Measurements from ENCODE around the gene EXOC4. TPM values are rescaled to one million over a fixed set of nuclear protein-coding genes. Genes with fewer than 3 reads are reported as not detected.

The EXOC4 gene
- total and polyA plus RNA-seq, 7 donors: 16.4 to 76.7 (median 50.7) TPM

DNA sequence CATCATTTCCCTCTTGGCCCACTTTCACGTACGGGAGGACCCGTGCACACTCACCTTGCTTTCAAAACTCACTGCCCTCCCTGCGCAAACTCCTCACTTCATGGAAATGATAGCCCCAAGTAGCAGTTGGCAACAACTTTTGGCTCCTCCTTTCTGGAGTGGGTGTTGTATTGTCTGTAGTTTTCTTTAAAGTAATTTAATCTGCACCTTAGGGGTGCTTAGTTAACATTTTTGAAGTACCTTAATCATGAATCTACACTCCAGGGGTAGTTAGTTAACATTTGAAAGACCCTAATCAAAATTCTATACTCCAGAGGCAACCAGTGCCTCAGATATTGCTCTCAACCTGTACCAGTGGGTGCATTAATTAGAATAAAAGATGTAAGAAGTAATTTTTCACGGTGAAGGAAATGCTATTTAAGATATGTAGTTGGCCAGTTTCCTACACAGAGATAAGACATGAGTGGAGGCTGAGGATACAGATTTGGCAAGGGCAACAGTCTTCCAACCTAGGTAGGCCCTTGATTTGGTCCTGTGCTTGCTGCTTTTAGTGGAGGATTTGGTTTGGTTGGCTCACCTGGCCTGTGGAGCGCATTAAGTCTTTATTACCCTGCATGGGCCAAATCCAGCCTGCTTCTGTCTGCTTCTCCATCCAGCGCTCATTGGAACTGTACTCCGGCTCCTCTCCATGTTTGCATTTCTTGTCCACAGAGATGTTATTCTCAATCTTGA is 93.0 kb downstream of the EXOC4 start:
- WGBS, 2 donors: 80 to 81% methylated on average over 8 of the region's 8 CpGs
- H3K4me1 ChIP-seq: peaks cover 0 to 13% (median 2%) of the 10 kb centered on the region in 4 donors
- H3K36me3 ChIP-seq: no peaks in the 10 kb centered on the region
- intact Hi-C loops (cut with DNase I): no loop called here
- no peak overlapping the region for H3K4me3 ChIP-seq
- DNase-seq: no peak
- peaks cover 0 to 4% (median 0%) of the 10 kb centered on the region in 4 donors for H3K9me3 ChIP-seq
- H3K27ac ChIP-seq: no peak overlapping the region
- no peaks in the 10 kb centered on the region for H3K27me3 ChIP-seq
- TF ChIP-seq POLR2A (IDR thresholded peaks at IDR 0.05) (no peak), EP300 (IDR thresholded peaks at IDR 0.05) (no peak), POLR2AphosphoS5 (IDR thresholded peaks at IDR 0.05) (no peak)

DNA sequence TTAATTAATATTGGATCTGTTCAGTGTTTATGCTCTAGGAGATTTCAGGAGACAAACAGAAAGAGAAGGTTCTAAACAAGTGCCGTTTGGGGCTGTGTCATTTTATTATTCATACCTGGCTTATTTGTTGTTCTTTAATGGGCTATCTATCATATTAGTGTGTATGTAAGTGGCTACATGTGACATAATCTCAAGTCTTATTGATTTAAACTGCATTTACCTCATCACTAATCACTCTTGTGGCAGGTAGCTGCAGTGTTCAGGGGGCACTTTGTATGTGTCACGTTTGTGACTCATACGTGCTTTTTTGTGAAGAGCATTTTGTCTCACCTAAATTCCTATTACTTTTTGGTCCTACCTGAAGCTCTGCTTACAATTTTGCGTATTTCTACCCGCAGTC is 95.4 kb downstream of the EXOC4 start:
- H3K4me1 ChIP-seq: peaks cover 0 to 13% (median 2%) of the 10 kb centered on the region in 4 donors
- H3K27ac ChIP-seq: no peak overlapping the region
- WGBS, 2 donors: 94 to 96% methylated on average over 5 of the region's 5 CpGs
- no peaks in the 10 kb centered on the region for H3K27me3 ChIP-seq
- TF ChIP-seq POLR2A (IDR thresholded peaks at IDR 0.05) (no peak), EP300 (IDR thresholded peaks at IDR 0.05) (no peak), POLR2AphosphoS5 (IDR thresholded peaks at IDR 0.05) (no peak)
- TF ChIP-seq, protein P1, sequence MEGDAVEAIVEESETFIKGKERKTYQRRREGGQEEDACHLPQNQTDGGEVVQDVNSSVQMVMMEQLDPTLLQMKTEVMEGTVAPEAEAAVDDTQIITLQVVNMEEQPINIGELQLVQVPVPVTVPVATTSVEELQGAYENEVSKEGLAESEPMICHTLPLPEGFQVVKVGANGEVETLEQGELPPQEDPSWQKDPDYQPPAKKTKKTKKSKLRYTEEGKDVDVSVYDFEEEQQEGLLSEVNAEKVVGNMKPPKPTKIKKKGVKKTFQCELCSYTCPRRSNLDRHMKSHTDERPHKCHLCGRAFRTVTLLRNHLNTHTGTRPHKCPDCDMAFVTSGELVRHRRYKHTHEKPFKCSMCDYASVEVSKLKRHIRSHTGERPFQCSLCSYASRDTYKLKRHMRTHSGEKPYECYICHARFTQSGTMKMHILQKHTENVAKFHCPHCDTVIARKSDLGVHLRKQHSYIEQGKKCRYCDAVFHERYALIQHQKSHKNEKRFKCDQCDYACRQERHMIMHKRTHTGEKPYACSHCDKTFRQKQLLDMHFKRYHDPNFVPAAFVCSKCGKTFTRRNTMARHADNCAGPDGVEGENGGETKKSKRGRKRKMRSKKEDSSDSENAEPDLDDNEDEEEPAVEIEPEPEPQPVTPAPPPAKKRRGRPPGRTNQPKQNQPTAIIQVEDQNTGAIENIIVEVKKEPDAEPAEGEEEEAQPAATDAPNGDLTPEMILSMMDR (IDR thresholded peaks at IDR 0.05): no peak
- peaks cover 0 to 6% (median under 1%) of the 10 kb centered on the region in 4 donors for H3K9me3 ChIP-seq
- no peaks in the 10 kb centered on the region for H3K36me3 ChIP-seq
- H3K4me3 ChIP-seq: no peak overlapping the region
- no peak for DNase-seq
- intact Hi-C loops (cut with DNase I): no loop called here

DNA sequence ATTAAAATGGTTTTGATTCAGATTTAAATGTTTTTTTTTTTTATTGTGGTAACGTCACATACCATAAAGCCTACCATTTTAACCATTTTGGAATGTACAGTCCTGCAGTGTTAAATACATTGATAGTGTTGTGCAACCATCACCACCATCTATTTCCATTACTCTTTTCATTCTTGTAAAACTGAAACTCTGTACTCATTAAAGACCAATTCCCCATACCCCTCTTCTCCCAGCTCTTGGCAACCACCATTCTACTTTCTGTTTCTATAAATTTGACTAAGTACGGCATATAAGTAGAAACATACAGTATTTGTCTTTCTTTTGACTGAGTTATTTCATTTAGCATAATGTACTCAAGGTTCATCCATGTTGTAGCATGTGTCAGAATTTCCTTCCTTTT is 96.2 kb downstream of the EXOC4 start:
- TF ChIP-seq POLR2AphosphoS5 (IDR thresholded peaks at IDR 0.05) (no peak), EP300 (IDR thresholded peaks at IDR 0.05) (no peak), POLR2A (IDR thresholded peaks at IDR 0.05) (no peak)
- TF ChIP-seq, protein P1 (IDR thresholded peaks at IDR 0.05): no peak
- H3K27ac ChIP-seq: no peak overlapping the region

DNA sequence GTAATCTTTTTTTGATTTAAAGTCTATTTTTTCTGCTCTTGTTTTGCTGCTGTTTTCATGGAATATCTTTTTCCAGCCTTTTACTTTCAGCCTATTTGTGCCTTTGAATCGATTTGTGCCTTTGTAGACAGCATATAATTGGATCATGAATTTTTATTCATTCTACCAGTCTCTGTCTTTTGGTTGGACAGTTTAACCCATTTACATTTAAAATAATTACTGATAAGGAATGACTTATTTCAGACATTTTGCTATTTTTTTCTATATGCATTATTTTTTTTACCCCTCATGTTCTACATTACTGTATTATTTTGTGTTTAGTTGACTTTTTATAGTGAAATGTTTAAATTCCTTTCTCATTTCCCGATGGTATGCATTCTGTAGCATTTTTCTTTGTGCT is 99.6 kb downstream of the EXOC4 start:
- no peak for DNase-seq
- Histone ChIP-seq H3K4me3 (no peak overlapping the region), H3K9me3 (peaks cover 0 to 6% (median 1%) of the 10 kb centered on the region in 4 donors), H3K27me3 (no peaks in the 10 kb centered on the region), H3K27ac (no peak overlapping the region), H3K4me1 (peaks cover 0 to 22% (median 16%) of the 10 kb centered on the region in 4 donors), H3K36me3 (peaks cover 0 to 3% (median 0%) of the 10 kb centered on the region in 4 donors)
- 95 to 97% methylated on average over 2 of the region's 2 CpGs for whole genome bisulfite sequencing, 2 donors
- no peak for TF ChIP-seq EP300 (IDR thresholded peaks at IDR 0.05)
- no peak for TF ChIP-seq POLR2A (IDR thresholded peaks at IDR 0.05)
- TF ChIP-seq, protein P1 (IDR thresholded peaks at IDR 0.05): no peak
- TF ChIP-seq POLR2AphosphoS5 (IDR thresholded peaks at IDR 0.05): no peak
- intact Hi-C loops (cut with DNase I): no loop called here

More for the DNA sequence above, 96.2 kb downstream of the EXOC4 start:
- H3K4me1 ChIP-seq: peaks cover 0 to 13% (median 2%) of the 10 kb centered on the region in 4 donors
- DNase-seq: no peak
- intact Hi-C loops (cut with DNase I): no loop called here
- no peak overlapping the region for H3K4me3 ChIP-seq
- H3K9me3 ChIP-seq: peaks cover 0 to 6% (median 1%) of the 10 kb centered on the region in 4 donors
- no peaks in the 10 kb centered on the region for H3K36me3 ChIP-seq
- WGBS, 2 donors: 92 to 94% methylated on average over 2 of the region's 2 CpGs
- no peaks in the 10 kb centered on the region for H3K27me3 ChIP-seq

DNA sequence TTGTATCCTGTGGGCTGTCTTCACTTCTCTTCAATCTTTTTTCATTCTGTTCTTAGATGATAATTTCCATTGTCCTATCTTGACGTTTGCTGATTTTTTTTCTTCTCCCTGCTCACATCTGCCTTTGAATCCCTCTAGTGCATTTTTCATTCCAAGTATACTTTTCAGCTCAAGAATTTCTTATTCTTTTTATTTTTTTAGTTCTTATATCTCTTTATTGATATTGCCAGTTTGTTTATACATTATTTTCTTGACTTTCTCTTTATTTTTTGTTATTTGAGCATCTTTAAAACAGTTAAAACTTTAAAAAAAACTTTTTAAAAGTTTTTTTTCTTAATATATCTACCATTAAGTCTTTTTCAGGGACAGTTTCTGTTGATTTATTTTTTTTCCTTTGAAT is 100.9 kb downstream of the EXOC4 start:
- intact Hi-C loops (cut with DNase I): no loop called here
- TF ChIP-seq POLR2A (IDR thresholded peaks at IDR 0.05) (no peak), POLR2AphosphoS5 (IDR thresholded peaks at IDR 0.05) (no peak), EP300 (IDR thresholded peaks at IDR 0.05) (no peak)
- TF ChIP-seq, protein P1 (IDR thresholded peaks at IDR 0.05): no peak
- 91 to 97% methylated on average over 1 of the region's 1 CpG for WGBS, 2 donors
- Histone ChIP-seq H3K27ac (no peak overlapping the region), H3K9me3 (peaks cover 0 to 6% (median 1%) of the 10 kb centered on the region in 4 donors), H3K4me3 (no peak overlapping the region), H3K4me1 (peaks cover 0 to 33% (median 27%) of the 10 kb centered on the region in 4 donors), H3K27me3 (no peaks in the 10 kb centered on the region), H3K36me3 (peaks cover 0 to 3% (median 0%) of the 10 kb centered on the region in 4 donors)
- no peak for DNase-seq

Data from sigmoid colon (tissue), 7 donors.